ENCODE measurements around the gene ARSG. TPM values are rescaled to one million over a fixed set of nuclear protein-coding genes. Genes with fewer than 3 reads are reported as not detected.

The ARSG gene
- total and polyA plus RNA-seq, 2 of the 8 experiments (the other 6 are each of a cell fraction or from before 2014, with no cell fraction given): 3.3 to 4.0 TPM

GRCh38 chr17:68429881-68430280, 138.6 kb downstream of the ARSG start:
- FAIRE-seq: no peak
- Histone ChIP-seq H3K23me2 (ENCODE audit: low read depth, low read length) (no peaks in the 10 kb centered on the region), H3K23ac (ENCODE audit: insufficient read length) (no peak overlapping the region), H3K4me3 (ENCODE audit: extremely low read depth in 1 of 4, insufficient read depth in 2 of 4, low read depth in 3 of 4, low read length in 4 of 4) (no peak overlapping the region), H3K4me2 (ENCODE audit: insufficient read depth in 1 of 2, low read depth in 2 of 2, low read length in 2 of 2) (no peak overlapping the region), H3K4me1 (replicated peaks in 1 of 4; ENCODE audit: control insufficient read depth in 3 of 4, insufficient read depth in 4 of 4, low read length in 3 of 4) (0 out of 7 replicates have a peak, but pooled peaks cover 0 to 2% (median 0%) of the 10 kb centered on the region in 4 experiments), H2BK20ac (ENCODE audit: low read length) (no peak overlapping the region), H3K4ac (replicated peaks; ENCODE audit: insufficient read length, low read depth, low read length) (no peak overlapping the region), H3K9me3 (ENCODE audit: insufficient read depth in 2 of 2, low read depth in 1 of 2, low read length in 1 of 2) (no peaks in the 10 kb centered on the region), H3K18ac (ENCODE audit: extremely low read depth, low read length) (no peak overlapping the region), H3K9ac (replicated peaks in 1 of 4; ENCODE audit: extremely low read depth in 1 of 4, low read depth in 3 of 4, low read length in 3 of 4) (no peak overlapping the region), H2BK12ac (ENCODE audit: low read depth, low read length) (no peak overlapping the region), H3K79me2 (ENCODE audit: control insufficient read depth in 1 of 2, insufficient read depth in 2 of 2, low read length in 2 of 2) (no peaks in the 10 kb centered on the region), H3K36me3 (ENCODE audit: control insufficient read depth in 2 of 4, insufficient read depth in 4 of 4, low read length in 3 of 4) (peaks cover 0 to 3% (median 1%) of the 10 kb centered on the region in 4 experiments; a peak in 5 of 8 replicates), H3K27ac (ENCODE audit: low read depth, low read length) (no peak overlapping the region), H4K20me1 (replicated peaks in 1 of 2; ENCODE audit: control insufficient read depth in 1 of 2, insufficient read depth in 2 of 2, low read length in 2 of 2) (no peaks in the 10 kb centered on the region), H3K79me1 (ENCODE audit: low read depth, low read length) (no peaks in the 10 kb centered on the region), H2AK5ac (ENCODE audit: low read depth, low read length) (no peak overlapping the region), H4K91ac (replicated peaks; ENCODE audit: insufficient read length, low read length) (no peak overlapping the region), H3K14ac (ENCODE audit: insufficient read length) (no peak overlapping the region), H2AFZ (ENCODE audit: low read length) (no peak overlapping the region), H2BK120ac (replicated peaks; ENCODE audit: low read depth, low read length) (no peak overlapping the region), H2BK5ac (ENCODE audit: low read depth, low read length) (no peak overlapping the region), H3K27me3 (replicated peaks in 1 of 4; ENCODE audit: control insufficient read depth in 3 of 4, extremely low read depth in 1 of 4, insufficient read depth in 3 of 4, low read length in 3 of 4) (no peaks in the 10 kb centered on the region), H2BK15ac (ENCODE audit: low read length) (no peak overlapping the region), H4K8ac (ENCODE audit: extremely low read depth, insufficient read depth, low read length) (no peak overlapping the region), H4K5ac (ENCODE audit: insufficient read length, low read depth, low read length) (no peak overlapping the region), H3K56ac (replicated peaks; ENCODE audit: insufficient read length, low read depth, low read length) (no peak overlapping the region)
- WGBS, 2 experiments (ENCODE audit: extremely low coverage in 1 of 2, insufficient coverage in 1 of 2, insufficient read length in 1 of 2, insufficient replicate concordance in 2 of 2, low coverage in 1 of 2, low lambda C conversion rate in 2 of 2, missing lambda C conversion rate in 1 of 2): 91% methylated on average over 11 of the region's 11 CpGs; no CpG with 5 or more reads in 1 of the 2 experiments
- DNase-seq (ENCODE audit: low read depth in 1 of 2, low spot score in 2 of 2): no peak
- ChIA-PET POLR2A (ENCODE audit: partially characterized antibody) (interaction anchor here (0.9 kb wide), 1 partner anchor 17 kb away, joined by 3 read pairs; no protein-coding TSS in a partner anchor), CTCF (ENCODE audit: partially characterized antibody) (interaction anchor here (1.3 to 9.3 kb wide), 4 partner anchors 31 to 167 kb away, joined by 3 to 98 read pairs (median 9); no protein-coding TSS in a partner anchor)
- TF ChIP-seq SIX5 (IDR thresholded peaks at IDR 0.05; ENCODE audit: low read depth, low read length) (no peak), ZNF274 (IDR thresholded peaks at IDR 0.05; ENCODE audit: borderline replicate concordance, extremely low read depth, low read length) (no peak), SP2 (IDR thresholded peaks at IDR 0.05; ENCODE audit: low read length) (no peak), RAD21 (IDR thresholded peaks at IDR 0.05 in 1 of 2, conservative IDR thresholded peaks at IDR 0.05 in 1 of 2; ENCODE audit: low read depth in 2 of 2, low read length in 2 of 2) (no peak), CTBP2 (IDR thresholded peaks at IDR 0.05; ENCODE audit: borderline replicate concordance, insufficient read depth, insufficient read length, low read length) (no peak), ATF2 (IDR thresholded peaks at IDR 0.05; ENCODE audit: low read length) (no peak), USF2 (IDR thresholded peaks at IDR 0.05; ENCODE audit: low read length) (no peak), SAP30 (IDR thresholded peaks at IDR 0.05; ENCODE audit: insufficient read depth, insufficient replicate concordance, low read length) (no peak)
- TF ChIP-seq, protein P1, sequence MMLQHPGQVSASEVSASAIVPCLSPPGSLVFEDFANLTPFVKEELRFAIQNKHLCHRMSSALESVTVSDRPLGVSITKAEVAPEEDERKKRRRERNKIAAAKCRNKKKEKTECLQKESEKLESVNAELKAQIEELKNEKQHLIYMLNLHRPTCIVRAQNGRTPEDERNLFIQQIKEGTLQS (IDR thresholded peaks at IDR 0.05; ENCODE audit: insufficient read depth, low read depth, low read length): no peak

Data from H1 (cell line).